Breast epithelium (tissue), 4 donors: ENCODE measurements around the gene TBC1D2. TPM values are rescaled to one million over a fixed set of nuclear protein-coding genes. Genes with fewer than 3 reads are reported as not detected.
A peak's percentile ranks its signal among the peaks of the same experiment; 100 is the strongest.

ENCODE experiments used
- DNase-seq, 2 donors: peaks; one replicate each; pipeline ENCODE4 v3.0.0-alpha.2; 2019; ENCODE audit warnings: low spot score in 2 of 2
- H3K27ac ChIP-seq, 2 donors: fragments of 200-600 bp; sonication (generic) in 1 of 2; one replicate each; pipeline ENCODE4 v1.5.1; 2016 to 2019; ENCODE audit warnings: mild to moderate bottlenecking in 1 of 2
- H3K27me3 ChIP-seq, 2 donors: fragments of 200-600 bp; sonication (generic) in 1 of 2; one replicate each; pipeline versions ENCODE4 v1.5.1 to v1.6.0; 2017 to 2019; ENCODE audit warnings: control low read depth in 1 of 2, mild to moderate bottlenecking in 1 of 2
- H3K36me3 ChIP-seq: fragments of 200-600 bp; one replicate; pipeline ENCODE4 v1.5.1; 2019
- H3K4me1 ChIP-seq, 2 donors: fragments of 200-600 bp; sonication (generic); one replicate each; pipeline ENCODE4 v1.5.1; 2016 to 2019; ENCODE audit warnings: control low read depth in 1 of 2
- H3K4me3 ChIP-seq, 3 donors: fragments of 200-600 bp; sonication (generic); 1 replicate in 2 of 3; 2 replicates in 1 of 3; pipeline ENCODE4 v1.5.1; 2016 to 2019; ENCODE audit warnings: mild to moderate bottlenecking in 3 of 3, moderate library complexity in 2 of 3
- H3K9me3 ChIP-seq, 2 donors: fragments of 200-600 bp; sonication (generic) in 1 of 2; one replicate each; pipeline ENCODE4 v1.5.1; 2016 to 2019; ENCODE audit warnings: control low read depth in 1 of 2
- CTCF ChIP-seq, 3 donors: fragments of 450-650 bp; IDR thresholded peaks; one replicate each; pipeline ENCODE4 v1.5.1; 2016 to 2017; ENCODE audit warnings: antibody characterized with exemption in 3 of 3, mild to moderate bottlenecking in 3 of 3, moderate library complexity in 3 of 3
- POLR2A ChIP-seq: fragments of 450-650 bp; IDR thresholded peaks from one replicate; pipeline ENCODE4 v1.6.1; 2016; ENCODE audit warnings: antibody characterized with exemption, mild to moderate bottlenecking, moderate library complexity
- POLR2AphosphoS5 ChIP-seq, 3 donors: sonication (generic); formaldehyde crosslinking; IDR thresholded peaks; one replicate each; pipeline ENCODE4 v1.6.1; 2017; ENCODE audit warnings: antibody characterized with exemption in 3 of 3
- intact Hi-C: fragments of 100-400 bp; cut with DNase I; formaldehyde crosslinking; loops from one replicate; pipeline ENCODE4 v1.15.1; 2023; ENCODE audit warnings: low total_unique reads
- total RNA-seq, 3 donors: library from RNA; depleted of rRNA; stranded (reverse); fragments of >200 nt; gene quantifications; one replicate each; pipeline ENCODE4 v1.1.0, GENCODE V29; 2016

TBC1D2 gene
- total RNA-seq, 3 donors from 2014 or later = 10.8 to 17.1 (median 13.6) TPM

GRCh38 chr9:98192503-98193335, 62.7 kb downstream of the TBC1D2 start, which contains the start of gene CORO2A:
TSS of gene CORO2A (minus strand) at chr9:98192637. CDS start at chr9:98157660, 34,977 bp downstream.
- TF ChIP-seq CTCF (IDR thresholded peaks at IDR 0.05) (peak in 2 of 3 donors; percentile 24 to 43), POLR2A (no peak), POLR2AphosphoS5 (IDR thresholded peaks at IDR 0.05) (peak in 2 of 3 donors; percentile 22 to 27)
- Histone ChIP-seq H3K27ac (peak within 1 kb of the TSS; percentile 87 to 90), H3K9me3 (no peaks in the 10 kb centered on the region), H3K27me3 (no peaks in the 10 kb centered on the region), H3K36me3 (no peaks in the 10 kb centered on the region), H3K4me3 (peak within 1 kb of the TSS; percentile 53 to 82 (median 69)), H3K4me1 (peaks cover 0 to 7% of the 10 kb centered on the region in 2 donors)
- intact Hi-C loops = loop anchor here (2.0 to 10.0 kb wide), 2 partner anchors 62 to 270 kb away; partner anchors contain the start of genes TBC1D2 and TRMO
- DNase-seq = peak in 1 of 2 donors; percentile 40

DNA sequence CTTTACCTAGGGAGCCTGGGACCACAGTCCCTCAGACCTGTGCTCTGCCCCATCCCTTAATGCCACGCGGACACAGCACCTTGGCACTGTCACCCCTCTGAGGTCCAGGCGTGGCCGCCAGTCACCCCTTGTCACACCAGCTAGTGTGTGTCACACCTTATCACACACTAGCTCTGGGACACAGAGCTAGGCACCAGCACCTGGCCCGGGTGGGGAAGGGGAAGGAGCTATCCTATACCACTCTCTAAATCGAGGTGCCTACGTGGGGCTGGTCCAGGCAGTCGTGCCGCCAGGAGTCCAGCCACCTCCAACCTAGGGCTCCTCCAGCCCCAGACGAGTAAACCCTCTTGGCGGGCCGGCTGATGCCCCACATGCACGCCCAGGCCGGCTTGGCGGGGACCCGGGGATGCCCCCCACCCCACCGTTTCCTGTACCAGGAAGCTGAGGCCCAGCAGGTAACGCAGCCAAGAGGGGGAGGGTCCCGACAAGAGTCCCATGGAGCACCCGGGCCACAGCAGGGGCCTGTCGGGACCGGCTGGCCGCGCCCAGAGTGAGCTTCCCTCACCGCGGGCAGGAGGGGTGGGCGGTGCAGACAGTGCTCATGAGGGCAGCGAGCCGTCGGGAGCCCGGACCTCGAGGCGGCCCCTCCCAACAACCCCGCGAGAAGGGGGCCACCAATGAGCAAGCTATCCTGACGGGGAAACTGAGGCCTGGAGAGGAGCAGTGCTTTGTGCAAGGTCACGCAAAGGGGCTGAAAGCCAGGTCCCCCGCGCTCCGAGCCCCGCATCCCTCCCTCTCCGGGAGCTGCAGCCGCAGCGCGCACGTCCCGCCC, 63.6 kb downstream of the TBC1D2 start:
- peak overlapping the region; percentile 53 to 82 (median 69) for H3K4me3 ChIP-seq
- H3K27ac ChIP-seq = peak overlapping the region; percentile 87 to 90
- H3K4me1 ChIP-seq = peaks cover 0 to 7% of the 10 kb centered on the region in 2 donors
- no peaks in the 10 kb centered on the region for H3K36me3 ChIP-seq
- H3K27me3 ChIP-seq = no peaks in the 10 kb centered on the region
- DNase-seq = peak in 1 of 2 donors; percentile 36
- no peak for TF ChIP-seq CTCF (IDR thresholded peaks at IDR 0.05)
- TF ChIP-seq POLR2A = no peak
- no peak for TF ChIP-seq POLR2AphosphoS5 (IDR thresholded peaks at IDR 0.05)
- H3K9me3 ChIP-seq = no peaks in the 10 kb centered on the region
- intact Hi-C loops = loop anchor here (2.0 to 10.0 kb wide), 2 partner anchors 63 to 269 kb away; partner anchors contain the start of genes TBC1D2 and TRMO

GRCh38 chr9:98191181-98191608, 64.3 kb downstream of the TBC1D2 start:
- H3K4me1 ChIP-seq = peaks cover 0 to 7% of the 10 kb centered on the region in 2 donors
- no peak for DNase-seq
- intact Hi-C loops = loop anchor here (10.0 kb wide), 1 partner anchor 64 kb away; the partner anchor contains the start of gene TBC1D2
- peak overlapping the region in 1 of 2 donors; percentile 90 for H3K27ac ChIP-seq
- H3K4me3 ChIP-seq = peak overlapping the region; percentile 53 to 82 (median 69)
- H3K9me3 ChIP-seq = no peaks in the 10 kb centered on the region
- H3K36me3 ChIP-seq = no peaks in the 10 kb centered on the region
- H3K27me3 ChIP-seq = no peaks in the 10 kb centered on the region
- TF ChIP-seq CTCF (IDR thresholded peaks at IDR 0.05) (no peak), POLR2A (no peak), POLR2AphosphoS5 (IDR thresholded peaks at IDR 0.05) (no peak)

- TF ChIP-seq POLR2AphosphoS5 (IDR thresholded peaks at IDR 0.05) (no peak), CTCF (IDR thresholded peaks at IDR 0.05) (no peak)
- Histone ChIP-seq H3K27ac (no peak overlapping the region), H3K4me3 (no peak overlapping the region), H3K36me3 (no peaks in the 10 kb centered on the region), H3K9me3 (no peaks in the 10 kb centered on the region), H3K4me1 (peaks cover 0 to 7% of the 10 kb centered on the region in 2 donors), H3K27me3 (no peaks in the 10 kb centered on the region)
- DNase-seq = no peak
- intact Hi-C loops = loop anchor here (1.0 to 10.0 kb wide), 2 partner anchors 25 to 64 kb away; partner anchors contain the start of gene TBC1D2
Observed at GRCh38 chr9:98190757-98191105, 64.7 kb downstream of the TBC1D2 start.
